Chondrocyte (in vitro differentiated cells): ENCODE measurements around the gene ASB1. TPM values are rescaled to one million over a fixed set of nuclear protein-coding genes. Genes with fewer than 3 reads are reported as not detected.

Experiments
- DNase-seq: peaks from one replicate; pipeline ENCODE4 v3.0.0; 2021; ENCODE audit warnings: mixed read lengths, low spot score
- H3K27ac Mint-ChIP-seq: one replicate; pipeline ENCODE4 v1.8.0; 2021; ENCODE audit warnings: mild to moderate bottlenecking, moderate library complexity, mixed read lengths; ENCODE audit not compliant: unreplicated experiment
- H3K27me3 Mint-ChIP-seq: 2 replicates; pipeline ENCODE4 v1.8.0; 2021; ENCODE audit warnings: low read depth, mixed read lengths
- H3K36me3 Mint-ChIP-seq: 2 replicates; pipeline ENCODE4 v1.8.0; 2021; ENCODE audit warnings: low read depth, mixed read lengths
- H3K4me1 Mint-ChIP-seq: 2 replicates; pipeline ENCODE4 v1.8.0; 2021; ENCODE audit warnings: low read depth, mild to moderate bottlenecking, mixed read lengths
- H3K4me3 Mint-ChIP-seq: one replicate; pipeline ENCODE4 v1.8.0; 2021; ENCODE audit warnings: mild to moderate bottlenecking, moderate library complexity, mixed read lengths; ENCODE audit not compliant: unreplicated experiment
- H3K9me3 Mint-ChIP-seq: 2 replicates; pipeline ENCODE4 v1.8.0; 2021; ENCODE audit warnings: low read depth, mixed read lengths
- total RNA-seq: library from RNA; stranded (reverse); gene quantifications from 3 replicates; pipeline ENCODE4 v1.2.1, GENCODE V29; 2021
- TF ChIP-seq, protein P1 (sequence below): fragments of 200-600 bp; sonication (generic); IDR thresholded peaks from 2 replicates; pipeline ENCODE4 v1.5.0; 2021; ENCODE audit warnings: antibody characterized with exemption, mild to moderate bottlenecking, moderate library complexity

ASB1 gene
- total RNA-seq, 1 donor from 2014 or later, result 31.0 TPM

DNA sequence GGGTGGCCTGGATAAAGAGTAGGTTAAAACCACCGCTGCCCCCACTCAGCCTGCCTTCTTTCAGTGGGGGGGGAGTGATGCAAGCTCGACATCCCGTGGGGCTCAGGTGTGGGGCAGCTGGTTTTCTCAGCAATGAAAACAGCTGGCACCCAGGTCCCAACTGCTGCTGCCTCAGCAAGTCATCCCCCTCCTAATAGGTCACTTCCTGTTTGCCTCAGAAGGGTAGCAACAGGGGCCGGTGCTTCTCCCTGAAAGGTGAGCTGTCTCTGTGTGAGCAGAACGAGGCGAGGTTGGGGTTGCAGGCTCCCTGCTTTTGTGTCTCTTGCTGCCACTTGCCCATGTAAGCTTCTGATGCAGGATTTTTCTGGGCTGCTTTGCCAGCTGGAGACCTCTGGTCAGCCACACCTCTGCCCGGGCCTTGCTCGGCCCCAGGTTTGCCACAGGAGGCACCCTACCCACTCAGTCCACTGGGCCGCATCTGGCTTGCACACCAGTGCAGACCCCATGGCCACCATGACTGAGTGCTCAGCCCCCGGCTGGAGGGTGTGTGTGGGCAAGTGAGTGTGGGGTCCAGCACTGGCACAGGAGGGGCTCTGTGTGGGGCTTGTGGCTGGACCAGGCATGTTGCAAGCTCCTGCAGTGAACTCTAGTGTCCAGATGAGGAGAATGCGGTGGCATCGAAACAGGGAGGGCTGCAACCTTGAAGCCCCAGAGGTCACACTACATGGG is 11.5 kb upstream of the ASB1 start:
- Mint-ChIP-seq H3K9me3 (no peaks in the 10 kb centered on the region), H3K4me3 (no peak overlapping the region), H3K27me3 (no peaks in the 10 kb centered on the region), H3K27ac (no peak overlapping the region), H3K4me1 (peaks cover 24% of the 10 kb centered on the region), H3K36me3 (peaks cover 2% of the 10 kb centered on the region)
- TF ChIP-seq, protein P1, sequence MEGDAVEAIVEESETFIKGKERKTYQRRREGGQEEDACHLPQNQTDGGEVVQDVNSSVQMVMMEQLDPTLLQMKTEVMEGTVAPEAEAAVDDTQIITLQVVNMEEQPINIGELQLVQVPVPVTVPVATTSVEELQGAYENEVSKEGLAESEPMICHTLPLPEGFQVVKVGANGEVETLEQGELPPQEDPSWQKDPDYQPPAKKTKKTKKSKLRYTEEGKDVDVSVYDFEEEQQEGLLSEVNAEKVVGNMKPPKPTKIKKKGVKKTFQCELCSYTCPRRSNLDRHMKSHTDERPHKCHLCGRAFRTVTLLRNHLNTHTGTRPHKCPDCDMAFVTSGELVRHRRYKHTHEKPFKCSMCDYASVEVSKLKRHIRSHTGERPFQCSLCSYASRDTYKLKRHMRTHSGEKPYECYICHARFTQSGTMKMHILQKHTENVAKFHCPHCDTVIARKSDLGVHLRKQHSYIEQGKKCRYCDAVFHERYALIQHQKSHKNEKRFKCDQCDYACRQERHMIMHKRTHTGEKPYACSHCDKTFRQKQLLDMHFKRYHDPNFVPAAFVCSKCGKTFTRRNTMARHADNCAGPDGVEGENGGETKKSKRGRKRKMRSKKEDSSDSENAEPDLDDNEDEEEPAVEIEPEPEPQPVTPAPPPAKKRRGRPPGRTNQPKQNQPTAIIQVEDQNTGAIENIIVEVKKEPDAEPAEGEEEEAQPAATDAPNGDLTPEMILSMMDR, result no peak
- no peak for DNase-seq

DNA sequence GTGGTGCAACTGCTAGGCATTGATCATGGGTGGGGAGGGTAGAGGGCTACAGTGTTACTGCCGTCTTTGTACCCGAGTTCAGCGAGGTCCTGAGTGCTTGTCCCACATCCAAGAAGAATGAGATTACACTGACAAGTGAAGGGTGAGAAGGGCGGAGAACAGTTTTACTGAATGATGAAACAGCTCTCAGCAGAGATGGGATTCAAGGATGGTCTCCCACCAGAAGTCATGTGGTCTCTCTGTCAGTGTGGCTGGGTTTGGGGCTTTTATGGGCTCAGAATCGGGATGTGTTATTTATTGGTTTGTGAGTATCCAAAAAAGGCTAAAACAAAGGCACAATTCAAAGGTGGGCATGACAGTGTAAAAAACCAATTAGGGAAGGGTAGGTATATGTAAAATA is 10.8 kb upstream of the ASB1 start:
- Mint-ChIP-seq H3K4me3 (no peak overlapping the region), H3K36me3 (no peaks in the 10 kb centered on the region), H3K9me3 (no peaks in the 10 kb centered on the region), H3K27ac (no peak overlapping the region), H3K27me3 (no peaks in the 10 kb centered on the region), H3K4me1 (peaks cover 31% of the 10 kb centered on the region)
- DNase-seq, result no peak
- TF ChIP-seq, protein P1, result no peak

DNA sequence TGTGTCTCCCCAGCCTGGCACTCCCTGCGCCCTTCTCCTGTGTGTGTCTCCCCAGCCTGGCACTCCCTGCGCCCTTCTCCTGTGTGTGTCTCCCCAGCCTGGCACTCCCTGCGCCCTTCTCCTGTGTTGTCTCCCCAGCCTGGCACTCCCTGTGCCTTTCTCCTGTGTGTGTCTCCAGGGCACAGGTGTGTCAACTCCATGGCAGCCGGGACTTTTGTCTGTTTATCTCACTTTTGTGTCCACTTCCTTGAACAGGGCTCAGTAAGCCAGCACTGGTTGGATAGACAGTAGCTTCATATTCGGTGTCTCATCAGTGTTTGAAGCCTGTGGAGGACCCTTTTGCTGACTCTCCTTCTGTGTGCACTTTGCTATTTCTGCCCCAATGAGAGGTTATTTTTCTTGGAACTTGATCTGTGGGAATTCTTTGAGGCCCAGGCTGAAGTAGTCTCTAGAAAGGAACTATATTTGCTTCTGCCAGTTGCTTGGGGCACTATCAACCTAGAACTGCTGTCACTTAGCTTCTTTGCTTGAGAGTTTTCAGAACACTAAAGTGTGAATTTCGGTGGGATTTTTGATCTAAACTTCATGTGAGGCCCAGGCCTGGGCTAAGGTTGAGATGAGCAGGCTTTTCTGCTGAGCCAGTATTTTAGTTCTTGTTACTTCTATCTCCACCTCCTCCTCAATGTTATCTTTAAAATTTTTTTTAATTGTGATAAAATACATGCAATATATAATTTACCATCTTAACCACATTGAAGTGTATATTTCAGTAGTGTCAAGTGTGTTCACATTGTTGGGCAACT is 8.3 kb upstream of the ASB1 start:
- Mint-ChIP-seq H3K27ac (peak overlapping the region; percentile 83), H3K27me3 (no peaks in the 10 kb centered on the region), H3K4me1 (peaks cover 44% of the 10 kb centered on the region), H3K36me3 (no peaks in the 10 kb centered on the region), H3K9me3 (no peaks in the 10 kb centered on the region), H3K4me3 (no peak overlapping the region)
- TF ChIP-seq, protein P1, result no peak
- no peak for DNase-seq

DNA sequence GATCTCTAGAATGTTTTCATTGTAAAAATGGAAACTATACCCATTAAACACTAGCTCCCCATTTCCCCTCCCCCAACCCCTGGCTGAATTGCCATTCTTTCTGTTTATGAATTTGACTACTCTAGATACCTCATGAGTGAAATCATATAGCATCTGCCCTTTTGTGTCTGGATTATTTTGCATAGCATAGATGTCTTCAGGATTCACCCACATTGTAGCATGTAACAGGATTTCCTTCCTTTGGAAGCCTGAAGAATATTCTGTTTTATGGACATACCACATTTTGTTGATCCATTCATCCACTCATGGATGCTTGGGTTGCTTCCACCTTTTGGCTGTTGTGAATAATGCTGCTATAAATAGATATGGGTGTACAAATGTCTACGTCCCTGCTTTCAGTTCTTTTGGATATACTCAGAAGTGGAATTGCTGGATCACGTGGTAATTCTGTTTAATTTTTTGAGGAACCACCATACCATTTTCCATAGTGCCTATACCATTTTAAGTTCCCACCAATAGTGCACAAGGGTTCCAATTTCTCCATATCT is 7.7 kb upstream of the ASB1 start:
- TF ChIP-seq, protein P1, result no peak
- no peak for DNase-seq
- H3K4me3 Mint-ChIP-seq, result no peak overlapping the region
- peak overlapping the region; percentile 49 for H3K27ac Mint-ChIP-seq
- H3K4me1 Mint-ChIP-seq, result peaks cover 44% of the 10 kb centered on the region
- H3K27me3 Mint-ChIP-seq, result no peaks in the 10 kb centered on the region
- no peaks in the 10 kb centered on the region for H3K36me3 Mint-ChIP-seq
- H3K9me3 Mint-ChIP-seq, result no peaks in the 10 kb centered on the region

DNA sequence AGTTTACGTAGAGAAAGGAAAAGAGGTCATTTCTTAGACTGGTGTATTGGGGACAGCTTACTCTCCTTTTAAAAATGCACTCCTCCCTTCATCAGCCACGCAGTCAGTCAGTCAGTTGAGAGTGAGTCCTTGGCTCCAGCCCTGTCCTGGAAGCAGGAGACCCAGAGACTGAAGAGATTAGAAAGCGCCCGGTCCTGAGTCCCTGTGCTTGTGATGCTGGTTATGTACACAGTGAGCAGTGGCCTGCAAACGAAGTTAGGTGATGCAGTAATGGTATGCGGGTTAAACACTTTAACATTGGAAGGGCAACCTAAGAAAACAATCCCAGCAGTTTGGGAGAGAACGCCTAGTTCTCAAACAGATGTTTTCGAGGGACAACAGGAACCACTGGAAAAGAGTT is 6.3 kb upstream of the ASB1 start:
- TF ChIP-seq, protein P1, result no peak
- Mint-ChIP-seq H3K27me3 (no peaks in the 10 kb centered on the region), H3K9me3 (no peaks in the 10 kb centered on the region), H3K4me1 (peaks cover 52% of the 10 kb centered on the region), H3K4me3 (peak overlapping the region; percentile 7), H3K36me3 (no peaks in the 10 kb centered on the region), H3K27ac (peak overlapping the region; percentile 94)
- no peak for DNase-seq
